GM21825 (cell line): ENCODE measurements around the gene BTBD10.
"Not testable (repeated sequence)": the region's sequence is repeated elsewhere in the genome, so short reads cannot be mapped to it uniquely, and the experiment has no call there.

Source experiments
- ATAC-seq: cut with Tn5 transposase; IDR thresholded peaks from one replicate; pipeline ENCODE4 v1.9.1; 2021; ENCODE audit warnings: mild to moderate bottlenecking, moderate library complexity; ENCODE audit not compliant: unreplicated experiment

BTBD10 gene

GRCh38 chr11:13445588-13445987, 17.4 kb downstream of the BTBD10 start:
- ATAC-seq, result no peak

- no peak for ATAC-seq
Measured at GRCh38 chr11:13440100-13440855, 22.7 kb downstream of the BTBD10 start.

GRCh38 chr11:13438291-13438690, 24.7 kb downstream of the BTBD10 start:
- no peak for ATAC-seq

- ATAC-seq, result not testable (repeated sequence)
Measured at GRCh38 chr11:13436836-13437235, 26.2 kb downstream of the BTBD10 start.

GRCh38 chr11:13434247-13435205, 28.5 kb downstream of the BTBD10 start:
- ATAC-seq, result no peak

- ATAC-seq, result no peak
Measured at GRCh38 chr11:13433437-13433836, 29.6 kb downstream of the BTBD10 start.

GRCh38 chr11:13429836-13430235, 33.2 kb downstream of the BTBD10 start:
- no peak for ATAC-seq

- no peak for ATAC-seq
Measured at GRCh38 chr11:13429288-13429687, 33.7 kb downstream of the BTBD10 start.

GRCh38 chr11:13427440-13427839, 35.6 kb downstream of the BTBD10 start:
- no peak for ATAC-seq

GRCh38 chr11:13423372-13423771, 39.6 kb downstream of the BTBD10 start:
- ATAC-seq, result no peak

- ATAC-seq, result no peak
Measured at GRCh38 chr11:13421561-13421960, 41.5 kb downstream of the BTBD10 start.

GRCh38 chr11:13415201-13415600, 47.8 kb downstream of the BTBD10 start:
- ATAC-seq, result no peak

GRCh38 chr11:13405220-13405619, 57.8 kb downstream of the BTBD10 start:
- no peak for ATAC-seq

- not testable (repeated sequence) for ATAC-seq
Measured at GRCh38 chr11:13398335-13398734, 64.7 kb downstream of the BTBD10 start.

- ATAC-seq, result no peak
Measured at GRCh38 chr11:13391217-13391616, 71.8 kb downstream of the BTBD10 start.

- ATAC-seq, result no peak
Measured at GRCh38 chr11:13388741-13389140, 74.3 kb downstream of the BTBD10 start.

GRCh38 chr11:13386567-13386966, 76.5 kb downstream of the BTBD10 start:
- no peak for ATAC-seq

- no peak for ATAC-seq
Measured at GRCh38 chr11:13384908-13385640, 77.9 kb downstream of the BTBD10 start.

- no peak for ATAC-seq
Measured at GRCh38 chr11:13382751-13383150, 80.3 kb downstream of the BTBD10 start.

- no peak for ATAC-seq
Measured at GRCh38 chr11:13380731-13381130, 82.3 kb downstream of the BTBD10 start.

- no peak for ATAC-seq
Measured at GRCh38 chr11:13378316-13378715, 84.7 kb downstream of the BTBD10 start.
